HepG2 (cell line): ENCODE results near the gene OTUD7B. TPM values are rescaled to one million over a fixed set of nuclear protein-coding genes. Genes with fewer than 3 reads are reported as not detected.
A peak's percentile ranks its signal among the peaks of the same experiment; 100 is the strongest.

ENCODE experiments used
- ATAC-seq: fragments of 200-7000 bp; cut with Tn5 transposase; 3 replicates; pipeline ENCODE4 v1.9.1; 2020; ENCODE audit warnings: mild to moderate bottlenecking, moderate library complexity
- BruUV-seq: library from RNA; stranded (reverse); fragments of 400-500 nt; replicated peaks from 2 replicates; lab custom pipeline; 2021; lab: Mats Ljungman, UMichigan
- CTCF ChIA-PET: fragments of 300-600 bp; formaldehyde crosslinking; extraction: SDS; loops from one replicate; lab custom pipeline; 2021; ENCODE audit warnings: low total read pairs, inconsistent platforms, low intra/inter-chr PET ratio; lab: Yijun Ruan, JAX
- POLR2A ChIA-PET: fragments of 350-600 bp; sonication (Branson Sonifier 250); formaldehyde crosslinking; loops from one replicate; lab custom pipeline; 2020; ENCODE audit warnings: antibody characterized with exemption, inconsistent platforms; lab: Yijun Ruan, JAX
- DNase-seq: peaks from one replicate; pipeline ENCODE4 v3.0.0-alpha.2; 2015; ENCODE audit warnings: low spot score
- FAIRE-seq: peaks from 3 replicates; lab custom pipeline; 2011; peaks lifted over from hg19 to GRCh38; lab: Jason Lieb, UNC
- H2AFZ ChIP-seq: one replicate; pipeline ENCODE4 v1.6.1; 2011; ENCODE audit warnings: low read length, inconsistent platforms
- H3K27ac ChIP-seq: fragments of 300-600 bp; 3 replicates; pipeline ENCODE4 v1.8.0; 2011; ENCODE audit warnings: mixed run types, mild to moderate bottlenecking, mixed read lengths, low read length, inconsistent platforms; ENCODE audit not compliant: insufficient read depth; ENCODE audit errors: extremely low read length
- H3K27me3 ChIP-seq, 2 experiments: fragments of 200-600 bp in 1 of 2; 2 replicates in 1 of 2; 3 replicates in 1 of 2; pipeline versions ENCODE4 v1.6.0 to v1.8.0; 2011; ENCODE audit warnings: low read length in 2 of 2, mild to moderate bottlenecking in 2 of 2, moderate library complexity in 2 of 2, inconsistent platforms in 1 of 2; ENCODE audit not compliant: insufficient read depth in 2 of 2, control insufficient read depth in 1 of 2
- H3K36me3 ChIP-seq, 2 experiments: fragments of 200-600 bp in 1 of 2; replicated peaks in 1 of 2; 2 replicates in 1 of 2; 3 replicates in 1 of 2; pipeline versions ENCODE4 v1.5.1 to v1.8.0; 2011; ENCODE audit warnings: low read length in 2 of 2, inconsistent platforms in 1 of 2; ENCODE audit not compliant: insufficient read depth in 2 of 2, control insufficient read depth in 1 of 2
- H3K4me1 ChIP-seq: 2 replicates; pipeline ENCODE4 v1.5.1; 2012; ENCODE audit warnings: low read length, inconsistent platforms; ENCODE audit not compliant: insufficient read depth
- H3K4me2 ChIP-seq: 2 replicates; pipeline ENCODE4 v1.6.0; 2011; ENCODE audit warnings: low read depth, low read length, inconsistent platforms
- H3K4me3 ChIP-seq, 3 experiments: fragments of 200-600 bp in 1 of 3; sonication (generic), shearing (Covaris generic) in 1 of 3; replicated peaks in 1 of 3; 2 replicates each; pipeline ENCODE4 v1.5.1; 2011 to 2016; ENCODE audit warnings: low read length in 3 of 3, inconsistent platforms in 2 of 3, low read depth in 2 of 3, mild to moderate bottlenecking in 2 of 3, control low read depth in 1 of 3, mixed read lengths in 1 of 3; ENCODE audit not compliant: insufficient read depth in 1 of 3
- H3K79me2 ChIP-seq: one replicate; pipeline ENCODE4 v1.6.1; 2011; ENCODE audit warnings: low read length, inconsistent platforms; ENCODE audit not compliant: insufficient read depth
- H3K9ac ChIP-seq: 2 replicates; pipeline ENCODE4 v1.6.0; 2011; ENCODE audit warnings: mild to moderate bottlenecking, low read depth, low read length, inconsistent platforms; ENCODE audit not compliant: insufficient read depth
- H3K9me3 ChIP-seq: 2 replicates; pipeline ENCODE4 v1.5.1; 2012; ENCODE audit warnings: mild to moderate bottlenecking, low read length
- H4K20me1 ChIP-seq: 2 replicates; pipeline ENCODE4 v1.6.0; 2011; ENCODE audit warnings: inconsistent platforms, mild to moderate bottlenecking, low read length, moderate library complexity; ENCODE audit not compliant: insufficient read depth
- CEBPB ChIP-seq: IDR thresholded peaks from 2 replicates; pipeline ENCODE4 v1.6.1; 2011; ENCODE audit warnings: low read depth, low read length, improper control_type of control experiment, borderline replicate concordance
- GATAD1 ChIP-seq: IDR thresholded peaks from 2 replicates; pipeline ENCODE4 v1.6.1; 2016; ENCODE audit warnings: missing genetic modification reagents, missing compliant biosample characterization
- IRF2 ChIP-seq: IDR thresholded peaks from 2 replicates; pipeline ENCODE4 v1.6.1; 2018; ENCODE audit warnings: missing genetic modification reagents, missing compliant biosample characterization
- ONECUT2 ChIP-seq: sonication (generic); formaldehyde crosslinking; IDR thresholded peaks from 2 replicates; pipeline ENCODE4 v1.4.0; 2020; ENCODE audit warnings: missing genetic modification reagents
- PTBP1 ChIP-seq: fragments of 200-400 bp; formaldehyde crosslinking; IDR thresholded peaks from 2 replicates; pipeline ENCODE4 v1.6.1; 2018; ENCODE audit warnings: low read length, low read depth; ENCODE audit not compliant: poor library complexity, severe bottlenecking
- RFX3 ChIP-seq: IDR thresholded peaks from 2 replicates; pipeline ENCODE4 v1.6.1; 2016; ENCODE audit warnings: missing biosample characterization, missing genetic modification reagents
- SAP130 ChIP-seq: IDR thresholded peaks from 2 replicates; pipeline ENCODE4 v1.6.1; 2016; ENCODE audit warnings: low read depth
- SOX5 ChIP-seq: IDR thresholded peaks from 2 replicates; pipeline ENCODE4 v1.6.1; 2016; ENCODE audit warnings: borderline replicate concordance
- ZNF232 ChIP-seq: sonication (generic); formaldehyde crosslinking; IDR thresholded peaks from 2 replicates; pipeline ENCODE4 v1.4.0; 2020; ENCODE audit warnings: missing genetic modification reagents, borderline replicate concordance
- ZNF350 ChIP-seq: sonication (generic); formaldehyde crosslinking; IDR thresholded peaks from 2 replicates; pipeline ENCODE4 v1.4.0; 2020; ENCODE audit warnings: mild to moderate bottlenecking, low read depth, missing genetic modification reagents, borderline replicate concordance
- ZNF451 ChIP-seq: sonication (generic); formaldehyde crosslinking; IDR thresholded peaks from 2 replicates; pipeline ENCODE4 v1.5.0; 2020; ENCODE audit warnings: mild to moderate bottlenecking, missing genetic modification reagents
- ZNF589 ChIP-seq: sonication (generic); formaldehyde crosslinking; conservative IDR thresholded peaks from 2 replicates; pipeline ENCODE4 v1.8.0; 2022; ENCODE audit warnings: mild to moderate bottlenecking, moderate library complexity, missing genetic modification reagents
- ZNF709 ChIP-seq: sonication (generic); formaldehyde crosslinking; IDR thresholded peaks from 2 replicates; pipeline ENCODE4 v1.5.0; 2020; ENCODE audit warnings: mild to moderate bottlenecking, missing genetic modification reagents
- ZNF792 ChIP-seq: IDR thresholded peaks from 2 replicates; pipeline ENCODE4 v1.6.1; 2016
- WGBS: methylation state at CpG from one replicate; pipeline ENCODE4 v1.1.6; 2017; ENCODE audit warnings: low lambda C conversion rate; 5-methylcytosine and 5-hydroxymethylcytosine counted together
- in situ Hi-C: cut with HindIII; loops from 2 replicates; pipeline ENCODE4 v1.10.0; 2017; ENCODE audit warnings: low pct_unique_long_range_greater_than_20kb; ENCODE audit not compliant: extremely low pct_ligation_motif_present
- intact Hi-C: fragments of 100-400 bp; cut with micrococcal nuclease; formaldehyde crosslinking; loops from one replicate; pipeline ENCODE4 v1.10.0; 2022; ENCODE audit not compliant: unreplicated experiment
- polyA plus RNA-seq, 8 experiments: library from polyadenylated mRNA; depleted of rRNA in 3 of 8; stranded (reverse) in 7 of 8; unstranded in 1 of 8; fragments of >200 nt; fragmentation: Illumina TruSeq in 4 of 8; extraction: Trizol in 4 of 8; gene quantifications; 2 replicates each; pipeline versions ENCODE4 v1.2.1 to v1.2.3, GENCODE V29; 2011 to 2016; ENCODE audit warnings: low read depth in 4 of 8, missing spikeins in 1 of 8, mixed read lengths in 1 of 8; ENCODE audit not compliant: insufficient read depth in 1 of 8
- total RNA-seq, 5 experiments: library from RNA; depleted of rRNA; stranded (reverse); fragments of >200 nt; fragmentation: Illumina TruSeq; extraction: Trizol; gene quantifications; 2 replicates each; pipeline ENCODE4 v1.2.3, GENCODE V29; 2016; ENCODE audit warnings: low read depth in 1 of 5
- TF ChIP-seq, protein P1 (sequence below): sonication (generic); formaldehyde crosslinking; IDR thresholded peaks from 2 replicates; pipeline ENCODE4 v1.4.0; 2020; ENCODE audit warnings: missing genetic modification reagents
- TF ChIP-seq, protein P2 (sequence below): sonication (generic); formaldehyde crosslinking; conservative IDR thresholded peaks from 2 replicates; pipeline ENCODE4 v1.4.0; 2020; ENCODE audit warnings: mild to moderate bottlenecking, missing genetic modification reagents, moderate library complexity
- TF ChIP-seq, protein P3 (sequence below): IDR thresholded peaks from 2 replicates; pipeline ENCODE4 v1.6.1; 2016; ENCODE audit warnings: mild to moderate bottlenecking, missing biosample characterization, missing genetic modification reagents

The OTUD7B gene
- total and polyA plus RNA-seq, 2 of the 13 experiments (the other 11 are each of a cell fraction or from before 2014, with no cell fraction given) = 5.1 to 11.2 TPM

DNA sequence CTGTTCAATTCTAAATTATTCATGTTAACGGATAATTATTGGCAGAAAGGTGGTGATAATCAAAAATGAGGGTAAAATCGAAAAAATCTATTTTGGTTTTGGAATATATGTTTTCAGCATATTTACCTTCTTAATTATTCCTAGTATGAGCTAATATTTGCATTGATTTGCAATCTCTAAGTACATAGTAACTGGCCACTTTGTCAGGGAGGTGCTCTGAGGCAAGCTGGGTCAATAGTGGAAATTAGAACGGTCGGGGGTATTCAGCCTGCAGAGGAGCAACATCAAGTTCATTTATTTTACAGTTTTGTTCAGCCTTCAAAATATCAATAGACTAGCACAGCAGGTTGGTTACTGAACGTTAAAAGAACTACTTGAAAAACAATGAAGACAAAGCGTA is 1.8 kb downstream of the OTUD7B start:
- Histone ChIP-seq H3K4me1 (peaks cover 52% of the 10 kb centered on the region), H3K79me2 (peaks cover 38% of the 10 kb centered on the region), H3K4me3 (peak overlapping the region; percentile 89 to 90 (median 89); a peak in 5 of 6 replicates), H3K36me3 (peaks cover 0 to 7% of the 10 kb centered on the region in 2 experiments; a peak in 2 of 5 replicates), H3K9me3 (no peaks in the 10 kb centered on the region), H3K4me2 (peak overlapping the region; percentile 71), H3K27ac (peak overlapping the region; percentile 87), H3K27me3 (no peaks in the 10 kb centered on the region; a peak in 1 of 5 replicates), H4K20me1 (peaks cover 11% of the 10 kb centered on the region; the same call in 1 of the 2 replicates), H3K9ac (peak overlapping the region; percentile 91), H2AFZ (no peak overlapping the region)
- ChIA-PET POLR2A (interaction anchor here (1.2 to 4.2 kb wide), 4 partner anchors 12 to 122 kb away, joined by 3 to 58 read pairs (median 18); a partner anchor contains a TSS), CTCF (no interaction called here)
- peak; percentile 70 for DNase-seq
- ATAC-seq = peak; percentile 38
- FAIRE-seq = peak; percentile 72
- in situ Hi-C loops (no loop called here), intact Hi-C loops (loop anchor here (2.0 kb wide), 1 partner anchor 42 kb away; no protein-coding TSS in a partner anchor)
- 17% methylated on average over 6 of the region's 6 CpGs for WGBS
- BruUV-seq = no TSS peak
- TF ChIP-seq SAP130 (CRISPR knock-in tag) (peak; percentile 53), ZNF451 (no peak), GATAD1 (CRISPR knock-in tag) (no peak), ONECUT2 (CRISPR knock-in tag) (peak; percentile 55; the same call in 1 of the 2 replicates), PTBP1 (no peak), ZNF709 (CRISPR knock-in tag) (no peak), ZNF350 (no peak), ZNF792 (peak; percentile 37; the same call in 1 of the 2 replicates), IRF2 (CRISPR knock-in tag) (0 out of 2 replicates have a peak, but pooled peaks have one; percentile 51), ZNF232 (CRISPR knock-in tag) (no peak), ZNF589 (CRISPR knock-in tag) (no peak), RFX3 (CRISPR knock-in tag) (peak; percentile 49; the same call in 1 of the 2 replicates), CEBPB (peak; percentile 87), SOX5 (CRISPR knock-in tag) (peak; percentile 8; the same call in 1 of the 2 replicates)
- TF ChIP-seq, protein P1, sequence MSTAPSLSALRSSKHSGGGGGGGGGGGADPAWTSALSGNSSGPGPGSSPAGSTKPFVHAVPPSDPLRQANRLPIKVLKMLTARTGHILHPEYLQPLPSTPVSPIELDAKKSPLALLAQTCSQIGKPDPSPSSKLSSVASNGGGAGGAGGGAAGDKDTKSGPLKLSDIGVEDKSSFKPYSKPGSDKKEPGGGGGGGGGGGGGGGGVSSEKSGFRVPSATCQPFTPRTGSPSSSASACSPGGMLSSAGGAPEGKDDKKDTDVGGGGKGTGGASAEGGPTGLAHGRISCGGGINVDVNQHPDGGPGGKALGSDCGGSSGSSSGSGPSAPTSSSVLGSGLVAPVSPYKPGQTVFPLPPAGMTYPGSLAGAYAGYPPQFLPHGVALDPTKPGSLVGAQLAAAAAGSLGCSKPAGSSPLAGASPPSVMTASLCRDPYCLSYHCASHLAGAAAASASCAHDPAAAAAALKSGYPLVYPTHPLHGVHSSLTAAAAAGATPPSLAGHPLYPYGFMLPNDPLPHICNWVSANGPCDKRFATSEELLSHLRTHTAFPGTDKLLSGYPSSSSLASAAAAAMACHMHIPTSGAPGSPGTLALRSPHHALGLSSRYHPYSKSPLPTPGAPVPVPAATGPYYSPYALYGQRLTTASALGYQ (CRISPR knock-in tag) = 0 out of 2 replicates have a peak, but pooled peaks have one; percentile 24
- TF ChIP-seq, protein P2, sequence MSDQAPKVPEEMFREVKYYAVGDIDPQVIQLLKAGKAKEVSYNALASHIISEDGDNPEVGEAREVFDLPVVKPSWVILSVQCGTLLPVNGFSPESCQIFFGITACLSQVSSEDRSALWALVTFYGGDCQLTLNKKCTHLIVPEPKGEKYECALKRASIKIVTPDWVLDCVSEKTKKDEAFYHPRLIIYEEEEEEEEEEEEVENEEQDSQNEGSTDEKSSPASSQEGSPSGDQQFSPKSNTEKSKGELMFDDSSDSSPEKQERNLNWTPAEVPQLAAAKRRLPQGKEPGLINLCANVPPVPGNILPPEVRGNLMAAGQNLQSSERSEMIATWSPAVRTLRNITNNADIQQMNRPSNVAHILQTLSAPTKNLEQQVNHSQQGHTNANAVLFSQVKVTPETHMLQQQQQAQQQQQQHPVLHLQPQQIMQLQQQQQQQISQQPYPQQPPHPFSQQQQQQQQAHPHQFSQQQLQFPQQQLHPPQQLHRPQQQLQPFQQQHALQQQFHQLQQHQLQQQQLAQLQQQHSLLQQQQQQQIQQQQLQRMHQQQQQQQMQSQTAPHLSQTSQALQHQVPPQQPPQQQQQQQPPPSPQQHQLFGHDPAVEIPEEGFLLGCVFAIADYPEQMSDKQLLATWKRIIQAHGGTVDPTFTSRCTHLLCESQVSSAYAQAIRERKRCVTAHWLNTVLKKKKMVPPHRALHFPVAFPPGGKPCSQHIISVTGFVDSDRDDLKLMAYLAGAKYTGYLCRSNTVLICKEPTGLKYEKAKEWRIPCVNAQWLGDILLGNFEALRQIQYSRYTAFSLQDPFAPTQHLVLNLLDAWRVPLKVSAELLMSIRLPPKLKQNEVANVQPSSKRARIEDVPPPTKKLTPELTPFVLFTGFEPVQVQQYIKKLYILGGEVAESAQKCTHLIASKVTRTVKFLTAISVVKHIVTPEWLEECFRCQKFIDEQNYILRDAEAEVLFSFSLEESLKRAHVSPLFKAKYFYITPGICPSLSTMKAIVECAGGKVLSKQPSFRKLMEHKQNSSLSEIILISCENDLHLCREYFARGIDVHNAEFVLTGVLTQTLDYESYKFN (CRISPR knock-in tag) = peak; percentile 32
- TF ChIP-seq, protein P3, sequence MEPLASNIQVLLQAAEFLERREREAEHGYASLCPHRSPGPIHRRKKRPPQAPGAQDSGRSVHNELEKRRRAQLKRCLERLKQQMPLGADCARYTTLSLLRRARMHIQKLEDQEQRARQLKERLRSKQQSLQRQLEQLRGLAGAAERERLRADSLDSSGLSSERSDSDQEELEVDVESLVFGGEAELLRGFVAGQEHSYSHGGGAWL = no peak
